GM12874 (cell line): ENCODE results near the gene HSP90B1.

Experiments
- CTCF ChIP-seq: IDR thresholded peaks from 2 replicates; pipeline ENCODE4 v1.5.1; 2011; ENCODE audit warnings: low read depth, mild to moderate bottlenecking, control low read depth, low read length, moderate library complexity; ENCODE audit not compliant: insufficient read depth

HSP90B1 gene

GRCh38 chr12:103897316-103897715, 32.9 kb upstream of the HSP90B1 start:
- no peak for TF ChIP-seq CTCF

GRCh38 chr12:103901518-103902173, 28.6 kb upstream of the HSP90B1 start:
- no peak for TF ChIP-seq CTCF

GRCh38 chr12:103903993-103904392, 26.2 kb upstream of the HSP90B1 start:
- TF ChIP-seq CTCF = no peak

- no peak for TF ChIP-seq CTCF
Measured at GRCh38 chr12:103905730-103906349, 24.4 kb upstream of the HSP90B1 start.

- TF ChIP-seq CTCF = no peak
Measured at GRCh38 chr12:103908246-103908541, 22.0 kb upstream of the HSP90B1 start.

GRCh38 chr12:103908877-103909276, 21.3 kb upstream of the HSP90B1 start:
- TF ChIP-seq CTCF = no peak

GRCh38 chr12:103909811-103910210, 20.4 kb upstream of the HSP90B1 start:
- no peak for TF ChIP-seq CTCF
